Lower lobe of right lung (tissue), 2 donors: ENCODE data around the gene SPACA4. TPM values are rescaled to one million over a fixed set of nuclear protein-coding genes. Genes with fewer than 3 reads are reported as not detected.

Experiments used
- ATAC-seq, 2 donors: fragments of 200-7000 bp; cut with Tn5 transposase; one replicate each; pipeline ENCODE4 v1.9.1; 2020 to 2022; ENCODE audit warnings: mild to moderate bottlenecking in 2 of 2, moderate library complexity in 2 of 2
- DNase-seq: peaks from one replicate; pipeline ENCODE4 v3.0.0-alpha.2; 2020
- H3K27ac ChIP-seq: fragments of 200-600 bp; one replicate; pipeline ENCODE4 v1.8.0; 2022
- H3K27me3 ChIP-seq: fragments of 200-600 bp; one replicate; pipeline ENCODE4 v1.8.0; 2022; ENCODE audit warnings: low read depth
- H3K36me3 ChIP-seq: fragments of 200-600 bp; one replicate; pipeline ENCODE4 v1.8.0; 2022; ENCODE audit warnings: mild to moderate bottlenecking
- H3K4me1 ChIP-seq: fragments of 200-600 bp; one replicate; pipeline ENCODE4 v1.8.0; 2022
- H3K4me3 ChIP-seq: fragments of 200-600 bp; one replicate; pipeline ENCODE4 v1.8.0; 2022; ENCODE audit warnings: mild to moderate bottlenecking
- H3K9me3 ChIP-seq: fragments of 200-600 bp; one replicate; pipeline ENCODE4 v1.8.0; 2022
- CTCF ChIP-seq: fragments of 200-600 bp; IDR thresholded peaks from one replicate; pipeline ENCODE4 v1.8.0; 2022; ENCODE audit warnings: antibody characterized with exemption, mild to moderate bottlenecking
- intact Hi-C: fragments of 100-400 bp; cut with DNase I; formaldehyde crosslinking; loops from one replicate; pipeline ENCODE4 v1.11.0; 2022
- total RNA-seq: library from RNA; stranded (reverse); fragmentation: NEBNext Ultra II Directional; extraction: Animal tissue kit (Norgen Biotek cat#: 25700); gene quantifications from one replicate; pipeline ENCODE4 v1.2.1, GENCODE V29; 2021
- donor health status: DM: no; HTN: yes; CAD: no; lungs with severe emphysema.

SPACA4 gene
- total RNA-seq, 1 donor from 2014 or later, result not detected

GRCh38 chr19:48607359-48607755, 815 bp downstream of the SPACA4 start:
- DNase-seq (no peak), ATAC-seq (no peak)
- Histone ChIP-seq H3K36me3 (no peaks in the 10 kb centered on the region), H3K9me3 (no peaks in the 10 kb centered on the region), H3K27me3 (no peaks in the 10 kb centered on the region), H3K27ac (no peak overlapping the region), H3K4me1 (no peaks in the 10 kb centered on the region), H3K4me3 (no peak overlapping the region)
- intact Hi-C loops, result no loop called here
- TF ChIP-seq CTCF, result no peak

DNA sequence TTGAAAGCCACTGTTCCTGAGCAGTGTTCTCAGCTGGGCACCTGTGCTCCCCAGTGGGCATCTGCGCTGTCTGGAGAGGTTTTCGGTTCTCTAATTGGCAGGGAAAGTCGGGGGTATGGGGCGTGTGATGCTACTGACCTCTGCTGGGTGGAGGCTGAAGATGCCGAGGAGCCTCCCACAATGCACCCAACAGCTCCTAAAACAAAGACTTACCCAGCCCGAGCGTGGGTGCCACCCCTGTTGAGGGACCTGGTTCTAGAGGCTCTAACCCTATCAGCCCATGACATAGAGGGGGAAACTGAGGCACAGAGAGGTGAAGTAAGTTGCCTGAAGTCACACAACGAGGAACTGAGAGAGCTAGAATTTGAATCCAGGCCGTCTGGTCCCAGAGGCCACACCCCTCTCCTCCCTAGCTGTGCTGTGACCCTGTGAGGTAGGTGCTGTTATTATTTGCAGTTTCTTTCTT, 2.3 kb downstream of the SPACA4 start:
- peak; percentile 52 to 56 for ATAC-seq
- no peak overlapping the region for H3K4me3 ChIP-seq
- H3K9me3 ChIP-seq, result no peaks in the 10 kb centered on the region
- H3K4me1 ChIP-seq, result no peaks in the 10 kb centered on the region
- intact Hi-C loops, result no loop called here
- H3K36me3 ChIP-seq, result no peaks in the 10 kb centered on the region
- H3K27ac ChIP-seq, result no peak overlapping the region
- DNase-seq, result no peak
- TF ChIP-seq CTCF, result peak; percentile 40
- H3K27me3 ChIP-seq, result no peaks in the 10 kb centered on the region

- H3K9me3 ChIP-seq, result no peaks in the 10 kb centered on the region
- no peak overlapping the region for H3K4me3 ChIP-seq
- ATAC-seq (no peak), DNase-seq (no peak)
- H3K36me3 ChIP-seq, result peaks cover under 1% of the 10 kb centered on the region
- intact Hi-C loops, result no loop called here
- no peak overlapping the region for H3K27ac ChIP-seq
- no peaks in the 10 kb centered on the region for H3K27me3 ChIP-seq
- TF ChIP-seq CTCF, result no peak
- H3K4me1 ChIP-seq, result no peaks in the 10 kb centered on the region
These were observed 3.1 kb downstream of the SPACA4 start for GRCh38 chr19:48609571-48610108.

GRCh38 chr19:48611872-48612271, 5.3 kb downstream of the SPACA4 start:
- ATAC-seq (no peak), DNase-seq (no peak)
- H3K36me3 ChIP-seq, result peaks cover 23% of the 10 kb centered on the region
- H3K4me1 ChIP-seq, result peaks cover 17% of the 10 kb centered on the region
- no peaks in the 10 kb centered on the region for H3K9me3 ChIP-seq
- H3K27me3 ChIP-seq, result no peaks in the 10 kb centered on the region
- no peak for TF ChIP-seq CTCF
- no peak overlapping the region for H3K27ac ChIP-seq
- H3K4me3 ChIP-seq, result no peak overlapping the region
- intact Hi-C loops, result no loop called here

GRCh38 chr19:48613024-48613851, 6.7 kb downstream of the SPACA4 start:
- H3K9me3 ChIP-seq, result no peaks in the 10 kb centered on the region
- peak in 1 of 2 donors; percentile 2 for ATAC-seq
- no peak for DNase-seq
- H3K27ac ChIP-seq, result peak overlapping the region; percentile 81
- TF ChIP-seq CTCF, result no peak
- intact Hi-C loops, result no loop called here
- H3K4me3 ChIP-seq, result peak overlapping the region; percentile 48
- peaks cover 32% of the 10 kb centered on the region for H3K36me3 ChIP-seq
- H3K4me1 ChIP-seq, result peaks cover 31% of the 10 kb centered on the region
- no peaks in the 10 kb centered on the region for H3K27me3 ChIP-seq
